Measurements from ENCODE around the gene ZFP36L2.
"Not testable (repeated sequence)": the region's sequence is repeated elsewhere in the genome, so short reads cannot be mapped to it uniquely, and the experiment has no call there.

Gene ZFP36L2

GRCh38 chr2:43193652-43194120 lies 32.7 kb downstream of the ZFP36L2 start:
- Histone ChIP-seq H3K4ac (ENCODE audit: low read depth, low read length) (no peak overlapping the region), H3K27me3 (ENCODE audit: insufficient read depth, low read length, poor library complexity) (no peaks in the 10 kb centered on the region), H3K27ac (ENCODE audit: low read depth, low read length) (no peak overlapping the region), H3K9ac (ENCODE audit: low read length) (no peak overlapping the region), H3K4me1 (ENCODE audit: control insufficient read depth, low read depth, low read length) (peaks cover 4% of the 10 kb centered on the region), H2BK5ac (ENCODE audit: low read length) (no peak overlapping the region), H3K4me2 (ENCODE audit: low read length) (no peak overlapping the region), H3K18ac (ENCODE audit: low read length) (no peak overlapping the region), H3K79me2 (ENCODE audit: control insufficient read depth, insufficient read depth, low read length) (no peaks in the 10 kb centered on the region), H3K79me1 (ENCODE audit: low read length) (no peaks in the 10 kb centered on the region), H3K4me3 (ENCODE audit: low read length) (no peak overlapping the region), H2AK5ac (ENCODE audit: low read length) (no peak overlapping the region), H4K5ac (ENCODE audit: low read length) (no peak overlapping the region), H2BK15ac (replicated peaks; ENCODE audit: low read depth) (no peak overlapping the region), H3K23ac (ENCODE audit: low read length) (no peak overlapping the region), H2BK120ac (ENCODE audit: low read depth, low read length) (no peak overlapping the region), H3K56ac (ENCODE audit: low read length) (no peak overlapping the region), H3K36me3 (ENCODE audit: control insufficient read depth, insufficient read depth, low read length) (no peaks in the 10 kb centered on the region), H4K8ac (ENCODE audit: low read depth, low read length) (no peak overlapping the region)
- WGBS (ENCODE audit: extremely low coverage, insufficient coverage, low lambda C conversion rate), result no CpG with 5 or more reads among the region's 4 CpGs
- DNase-seq, result no peak

- Histone ChIP-seq H3K18ac (ENCODE audit: low read length) (no peak overlapping the region), H3K4me1 (ENCODE audit: control insufficient read depth, low read depth, low read length) (peaks cover 4% of the 10 kb centered on the region), H3K56ac (ENCODE audit: low read length) (peak overlapping the region; percentile 43), H4K5ac (ENCODE audit: low read length) (no peak overlapping the region), H3K4me3 (ENCODE audit: low read length) (no peak overlapping the region), H2BK120ac (ENCODE audit: low read depth, low read length) (no peak overlapping the region), H3K36me3 (ENCODE audit: control insufficient read depth, insufficient read depth, low read length) (no peaks in the 10 kb centered on the region), H3K23ac (ENCODE audit: low read length) (no peak overlapping the region), H2AK5ac (ENCODE audit: low read length) (no peak overlapping the region), H2BK5ac (ENCODE audit: low read length) (no peak overlapping the region), H3K9ac (ENCODE audit: low read length) (no peak overlapping the region), H3K4ac (ENCODE audit: low read depth, low read length) (no peak overlapping the region), H3K27ac (ENCODE audit: low read depth, low read length) (no peak overlapping the region), H4K8ac (ENCODE audit: low read depth, low read length) (no peak overlapping the region), H3K79me1 (ENCODE audit: low read length) (no peaks in the 10 kb centered on the region), H2BK15ac (replicated peaks; ENCODE audit: low read depth) (no peak overlapping the region), H3K4me2 (ENCODE audit: low read length) (no peak overlapping the region), H3K27me3 (ENCODE audit: insufficient read depth, low read length, poor library complexity) (no peaks in the 10 kb centered on the region), H3K79me2 (ENCODE audit: control insufficient read depth, insufficient read depth, low read length) (no peaks in the 10 kb centered on the region)
- no peak for DNase-seq
- no CpG with 5 or more reads among the region's 12 CpGs for WGBS (ENCODE audit: extremely low coverage, insufficient coverage, low lambda C conversion rate)
These were observed 33.4 kb downstream of the ZFP36L2 start for GRCh38 chr2:43192744-43193651.

GRCh38 chr2:43191947-43192516 lies 34.4 kb downstream of the ZFP36L2 start:
- Histone ChIP-seq H3K27ac (ENCODE audit: low read depth, low read length) (no peak overlapping the region), H3K27me3 (ENCODE audit: insufficient read depth, low read length, poor library complexity) (no peaks in the 10 kb centered on the region), H3K18ac (ENCODE audit: low read length) (no peak overlapping the region), H2BK15ac (replicated peaks; ENCODE audit: low read depth) (no peak overlapping the region), H4K5ac (ENCODE audit: low read length) (no peak overlapping the region), H3K4me2 (ENCODE audit: low read length) (no peak overlapping the region), H3K9ac (ENCODE audit: low read length) (no peak overlapping the region), H2AK5ac (ENCODE audit: low read length) (peak overlapping the region; percentile 11), H3K4me3 (ENCODE audit: low read length) (no peak overlapping the region), H3K36me3 (ENCODE audit: control insufficient read depth, insufficient read depth, low read length) (no peaks in the 10 kb centered on the region), H3K4ac (ENCODE audit: low read depth, low read length) (no peak overlapping the region), H3K56ac (ENCODE audit: low read length) (peak overlapping the region; percentile 7), H3K4me1 (ENCODE audit: control insufficient read depth, low read depth, low read length) (peaks cover 2% of the 10 kb centered on the region), H4K8ac (ENCODE audit: low read depth, low read length) (no peak overlapping the region), H2BK120ac (ENCODE audit: low read depth, low read length) (no peak overlapping the region), H3K79me1 (ENCODE audit: low read length) (no peaks in the 10 kb centered on the region), H2BK5ac (ENCODE audit: low read length) (no peak overlapping the region), H3K79me2 (ENCODE audit: control insufficient read depth, insufficient read depth, low read length) (no peaks in the 10 kb centered on the region), H3K23ac (ENCODE audit: low read length) (no peak overlapping the region)
- no CpG with 5 or more reads among the region's 3 CpGs for WGBS (ENCODE audit: extremely low coverage, insufficient coverage, low lambda C conversion rate)
- peak; percentile 83 for DNase-seq

- Histone ChIP-seq H3K4me3 (ENCODE audit: low read length) (no peak overlapping the region), H4K8ac (ENCODE audit: low read depth, low read length) (no peak overlapping the region), H3K9ac (ENCODE audit: low read length) (no peak overlapping the region), H3K23ac (ENCODE audit: low read length) (no peak overlapping the region), H2BK120ac (ENCODE audit: low read depth, low read length) (no peak overlapping the region), H2BK5ac (ENCODE audit: low read length) (no peak overlapping the region), H3K18ac (ENCODE audit: low read length) (no peak overlapping the region), H3K79me2 (ENCODE audit: control insufficient read depth, insufficient read depth, low read length) (no peaks in the 10 kb centered on the region), H3K4me1 (ENCODE audit: control insufficient read depth, low read depth, low read length) (peaks cover 2% of the 10 kb centered on the region), H4K5ac (ENCODE audit: low read length) (no peak overlapping the region), H2AK5ac (ENCODE audit: low read length) (no peak overlapping the region), H3K36me3 (ENCODE audit: control insufficient read depth, insufficient read depth, low read length) (no peaks in the 10 kb centered on the region), H3K27ac (ENCODE audit: low read depth, low read length) (no peak overlapping the region), H3K4ac (ENCODE audit: low read depth, low read length) (no peak overlapping the region), H2BK15ac (replicated peaks; ENCODE audit: low read depth) (no peak overlapping the region), H3K4me2 (ENCODE audit: low read length) (no peak overlapping the region), H3K79me1 (ENCODE audit: low read length) (no peaks in the 10 kb centered on the region), H3K56ac (ENCODE audit: low read length) (no peak overlapping the region), H3K27me3 (ENCODE audit: insufficient read depth, low read length, poor library complexity) (no peaks in the 10 kb centered on the region)
- DNase-seq, result no peak
- WGBS (ENCODE audit: extremely low coverage, insufficient coverage, low lambda C conversion rate), result no CpG with 5 or more reads among the region's 10 CpGs
These were observed 35.9 kb downstream of the ZFP36L2 start for GRCh38 chr2:43190311-43191052.

GRCh38 chr2:43189861-43190260 lies 36.5 kb downstream of the ZFP36L2 start:
- not testable (repeated sequence) for H3K36me3 ChIP-seq (ENCODE audit: control insufficient read depth, insufficient read depth, low read length); H3K56ac ChIP-seq (ENCODE audit: low read length); DNase-seq; H3K23ac ChIP-seq (ENCODE audit: low read length); H3K4me2 ChIP-seq (ENCODE audit: low read length); H2BK15ac ChIP-seq (replicated peaks; ENCODE audit: low read depth); H3K79me1 ChIP-seq (ENCODE audit: low read length); H2BK5ac ChIP-seq (ENCODE audit: low read length); H3K4me1 ChIP-seq (ENCODE audit: control insufficient read depth, low read depth, low read length); H3K4me3 ChIP-seq (ENCODE audit: low read length); H3K9ac ChIP-seq (ENCODE audit: low read length); H4K5ac ChIP-seq (ENCODE audit: low read length); H3K4ac ChIP-seq (ENCODE audit: low read depth, low read length); H3K79me2 ChIP-seq (ENCODE audit: control insufficient read depth, insufficient read depth, low read length); H4K8ac ChIP-seq (ENCODE audit: low read depth, low read length); H3K27me3 ChIP-seq (ENCODE audit: insufficient read depth, low read length, poor library complexity); H2BK120ac ChIP-seq (ENCODE audit: low read depth, low read length); H3K18ac ChIP-seq (ENCODE audit: low read length); H2AK5ac ChIP-seq (ENCODE audit: low read length); H3K27ac ChIP-seq (ENCODE audit: low read depth, low read length)
- no CpG with 5 or more reads among the region's 7 CpGs for WGBS (ENCODE audit: extremely low coverage, insufficient coverage, low lambda C conversion rate)

All from mesendoderm (in vitro differentiated cells).